Measurements from ENCODE around the gene HSPG2. TPM values are rescaled to one million over a fixed set of nuclear protein-coding genes. Genes with fewer than 3 reads are reported as not detected.
A peak's percentile ranks its signal among the peaks of the same experiment; 100 is the strongest.

Gene HSPG2
- total and polyA plus RNA-seq, 9 of the 15 experiments (the other 6 are each of a cell fraction or from before 2014, with no cell fraction given), result 0.14 to 160 (median 15.7) TPM

GRCh38 chr1:21936366-21937031, 611 bp downstream of the HSPG2 start (continued):
- no peak for TF ChIP-seq ZNF143 (CRISPR knock-in tag; IDR thresholded peaks at IDR 0.05)
- no peak for TF ChIP-seq THAP7 (CRISPR knock-in tag; IDR thresholded peaks at IDR 0.05)
- no peak for TF ChIP-seq ZNF609 (CRISPR knock-in tag; IDR thresholded peaks at IDR 0.05; ENCODE audit: borderline replicate concordance)
- TF ChIP-seq STAG1 (CRISPR knock-in tag; IDR thresholded peaks at IDR 0.05; ENCODE audit: borderline replicate concordance), result no peak
- TF ChIP-seq RBFOX2 (IDR thresholded peaks at IDR 0.05; ENCODE audit: low read depth, low read length), result 0 out of 2 replicates have a peak, but pooled peaks have one; percentile 9
- TF ChIP-seq RREB1 (CRISPR knock-in tag; IDR thresholded peaks at IDR 0.05), result no peak
- TF ChIP-seq ZBTB7A (IDR thresholded peaks at IDR 0.05; ENCODE audit: borderline replicate concordance, control insufficient read depth, low read depth, low read length), result peak; percentile 94
- no peak for TF ChIP-seq ZSCAN29 (IDR thresholded peaks at IDR 0.05)
- TF ChIP-seq TAF1 (IDR thresholded peaks at IDR 0.05; ENCODE audit: control insufficient read depth, extremely low read depth, insufficient read depth, low read length, severe bottlenecking), result no peak
- TF ChIP-seq ZFP91 (CRISPR knock-in tag; IDR thresholded peaks at IDR 0.05), result no peak
- no peak for TF ChIP-seq ATF6 (CRISPR knock-in tag; IDR thresholded peaks at IDR 0.05)
